NCI-H2196 (cell line): ENCODE data around the gene WASF3.

ENCODE experiments used
- DNase-seq: peaks from one replicate; lab custom pipeline; 2025; ENCODE audit not compliant: unreplicated experiment; lab: John Stamatoyannopoulos, UW

The WASF3 gene

GRCh38 chr13:26544707-26545106 lies 12.8 kb upstream of the WASF3 start:
- DNase-seq, result no peak

- no peak for DNase-seq
These were observed 9.2 kb upstream of the WASF3 start for GRCh38 chr13:26548205-26548765.

- no peak for DNase-seq
These were observed 7.8 kb upstream of the WASF3 start for GRCh38 chr13:26549713-26550112.

- DNase-seq, result no peak
These were observed 6.1 kb upstream of the WASF3 start for GRCh38 chr13:26551255-26551860.

GRCh38 chr13:26555413-26555812 lies 2.1 kb upstream of the WASF3 start:
- no peak for DNase-seq

- DNase-seq, result no peak
These were observed 461 bp upstream of the WASF3 start for GRCh38 chr13:26557051-26557392.

- no peak for DNase-seq
These were observed 757 bp downstream of the WASF3 start for GRCh38 chr13:26558074-26558805.

- DNase-seq, result no peak
These were observed 1.5 kb downstream of the WASF3 start for GRCh38 chr13:26558987-26559386.

GRCh38 chr13:26560456-26560855 lies 3.0 kb downstream of the WASF3 start:
- no peak for DNase-seq

- DNase-seq, result no peak
These were observed 3.6 kb downstream of the WASF3 start for GRCh38 chr13:26561067-26561466.

GRCh38 chr13:26561651-26562511 lies 4.4 kb downstream of the WASF3 start:
- no peak for DNase-seq

GRCh38 chr13:26562512-26562890 lies 5.0 kb downstream of the WASF3 start:
- no peak for DNase-seq

GRCh38 chr13:26563713-26564112 lies 6.2 kb downstream of the WASF3 start:
- DNase-seq, result no peak

GRCh38 chr13:26568132-26568815 lies 10.8 kb downstream of the WASF3 start:
- no peak for DNase-seq

- no peak for DNase-seq
These were observed 14.0 kb downstream of the WASF3 start for GRCh38 chr13:26571518-26571917.

GRCh38 chr13:26575244-26575643 lies 17.8 kb downstream of the WASF3 start:
- DNase-seq, result no peak

- no peak for DNase-seq
These were observed 22.1 kb downstream of the WASF3 start for GRCh38 chr13:26579580-26579979.

- DNase-seq, result no peak
These were observed 26.2 kb downstream of the WASF3 start for GRCh38 chr13:26583662-26584061.

GRCh38 chr13:26584713-26585112 lies 27.2 kb downstream of the WASF3 start:
- no peak for DNase-seq

GRCh38 chr13:26585136-26585535 lies 27.7 kb downstream of the WASF3 start:
- no peak for DNase-seq

- no peak for DNase-seq
These were observed 29.8 kb downstream of the WASF3 start for GRCh38 chr13:26587251-26587650.
